22Rv1 (cell line): ENCODE data around the gene IL17RD.

Source experiments
- H3K27ac ChIP-seq: fragments of 450-650 bp; 2 replicates; pipeline ENCODE4 v1.5.1; 2017
- ZFX ChIP-seq: fragments of 450-650 bp; IDR thresholded peaks from 2 replicates; pipeline ENCODE4 v1.6.1; 2017; ENCODE audit warnings: antibody characterized with exemption, borderline replicate concordance
- TF ChIP-seq, protein P1 (sequence below): fragments of 450-650 bp; IDR thresholded peaks from 2 replicates; pipeline ENCODE4 v1.5.1; 2017; ENCODE audit warnings: mild to moderate bottlenecking

IL17RD gene

GRCh38 chr3:57179580-57180410, 14.6 kb upstream of the IL17RD start:
- no peak for TF ChIP-seq ZFX
- TF ChIP-seq, protein P1, sequence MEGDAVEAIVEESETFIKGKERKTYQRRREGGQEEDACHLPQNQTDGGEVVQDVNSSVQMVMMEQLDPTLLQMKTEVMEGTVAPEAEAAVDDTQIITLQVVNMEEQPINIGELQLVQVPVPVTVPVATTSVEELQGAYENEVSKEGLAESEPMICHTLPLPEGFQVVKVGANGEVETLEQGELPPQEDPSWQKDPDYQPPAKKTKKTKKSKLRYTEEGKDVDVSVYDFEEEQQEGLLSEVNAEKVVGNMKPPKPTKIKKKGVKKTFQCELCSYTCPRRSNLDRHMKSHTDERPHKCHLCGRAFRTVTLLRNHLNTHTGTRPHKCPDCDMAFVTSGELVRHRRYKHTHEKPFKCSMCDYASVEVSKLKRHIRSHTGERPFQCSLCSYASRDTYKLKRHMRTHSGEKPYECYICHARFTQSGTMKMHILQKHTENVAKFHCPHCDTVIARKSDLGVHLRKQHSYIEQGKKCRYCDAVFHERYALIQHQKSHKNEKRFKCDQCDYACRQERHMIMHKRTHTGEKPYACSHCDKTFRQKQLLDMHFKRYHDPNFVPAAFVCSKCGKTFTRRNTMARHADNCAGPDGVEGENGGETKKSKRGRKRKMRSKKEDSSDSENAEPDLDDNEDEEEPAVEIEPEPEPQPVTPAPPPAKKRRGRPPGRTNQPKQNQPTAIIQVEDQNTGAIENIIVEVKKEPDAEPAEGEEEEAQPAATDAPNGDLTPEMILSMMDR, result peak; percentile 52

DNA sequence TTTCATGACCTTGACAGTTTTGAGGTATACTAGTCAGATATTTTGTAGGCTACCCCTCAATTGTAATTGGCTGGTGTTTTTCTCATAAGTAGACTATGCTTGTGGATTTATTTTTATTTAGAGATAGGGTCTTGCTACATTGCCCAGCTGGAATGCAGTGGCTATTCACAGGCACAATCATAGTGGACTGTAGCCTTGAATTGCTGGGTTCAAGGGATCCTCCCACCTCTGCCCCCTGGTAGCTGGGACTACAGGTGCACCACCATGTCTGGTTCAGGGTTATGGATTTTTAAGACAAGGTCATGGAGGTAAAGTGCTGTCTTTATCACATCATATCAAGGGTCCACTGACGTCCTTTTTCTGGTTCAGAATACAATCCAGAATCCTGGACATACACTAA, 10.9 kb upstream of the IL17RD start:
- no peak overlapping the region for H3K27ac ChIP-seq
- no peak for TF ChIP-seq ZFX
- TF ChIP-seq, protein P1, result no peak

More at GRCh38 chr3:57179580-57180410, 14.6 kb upstream of the IL17RD start:
- H3K27ac ChIP-seq, result no peak overlapping the region

DNA sequence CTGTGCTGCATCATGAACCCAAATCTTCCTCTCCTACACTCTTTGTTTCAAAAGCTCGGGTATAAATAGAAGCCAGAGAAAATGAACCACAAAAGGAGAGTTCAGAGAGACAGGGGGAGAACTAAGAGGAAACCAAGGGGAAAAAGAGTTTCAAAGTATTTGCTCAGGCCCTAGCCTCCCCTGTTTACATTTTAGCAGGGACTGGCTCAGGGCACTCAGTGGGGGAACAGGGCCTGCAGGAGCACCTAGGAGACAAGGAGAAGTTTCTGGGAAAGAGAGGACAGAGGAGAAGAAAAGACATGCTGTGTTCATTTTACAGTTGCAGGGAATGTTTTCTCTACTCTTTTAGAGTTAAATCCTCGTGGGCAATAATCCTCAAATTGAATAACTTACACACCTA, 8.5 kb upstream of the IL17RD start:
- TF ChIP-seq, protein P1, result no peak
- no peak for TF ChIP-seq ZFX

GRCh38 chr3:57170946-57171345, 5.8 kb upstream of the IL17RD start:
- H3K27ac ChIP-seq, result no peak overlapping the region
- TF ChIP-seq ZFX, result no peak
- TF ChIP-seq, protein P1, result no peak

More for the DNA sequence above, 8.5 kb upstream of the IL17RD start:
- H3K27ac ChIP-seq, result no peak overlapping the region

DNA sequence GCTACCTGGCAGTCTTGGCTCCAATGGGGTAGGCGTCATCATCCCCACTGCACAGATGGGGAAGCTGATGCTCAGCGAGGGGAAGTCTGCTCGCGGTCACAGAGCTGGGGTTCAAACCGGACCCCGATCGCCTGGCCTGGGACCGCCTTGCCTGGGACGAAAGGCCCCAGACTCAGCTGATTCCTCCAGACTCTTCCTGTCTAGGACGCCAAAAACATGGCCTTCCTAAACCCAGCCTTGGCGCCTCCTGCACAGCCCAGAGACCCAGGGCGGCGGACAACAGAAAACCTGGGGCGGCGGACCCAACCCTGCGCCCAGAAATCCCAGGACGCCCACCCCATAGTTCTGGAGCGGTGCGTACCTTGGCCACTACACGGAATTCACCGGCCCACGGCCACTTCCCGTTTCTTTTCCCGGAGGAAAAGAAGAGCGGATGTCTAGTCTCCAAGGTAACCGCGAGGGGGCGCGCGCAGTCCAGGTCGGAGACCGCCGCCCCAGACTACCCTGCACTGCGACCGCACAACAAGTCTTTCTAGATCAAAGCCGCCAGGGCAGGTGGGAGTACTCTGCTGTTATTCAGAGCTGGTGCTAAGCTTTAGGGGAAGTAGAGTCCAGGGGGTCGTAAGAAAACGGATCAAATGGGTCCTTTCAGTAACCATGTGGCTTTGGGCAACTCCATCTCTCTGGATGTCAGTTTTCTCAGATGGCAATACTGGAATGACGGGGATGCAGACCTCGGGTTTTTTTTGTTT, 4.9 kb upstream of the IL17RD start:
- TF ChIP-seq ZFX, result no peak
- TF ChIP-seq, protein P1, result peak; percentile 98
- no peak overlapping the region for H3K27ac ChIP-seq

- no peak overlapping the region for H3K27ac ChIP-seq
- TF ChIP-seq, protein P1, result no peak
Measured at GRCh38 chr3:57169108-57169507, 4.0 kb upstream of the IL17RD start.

DNA sequence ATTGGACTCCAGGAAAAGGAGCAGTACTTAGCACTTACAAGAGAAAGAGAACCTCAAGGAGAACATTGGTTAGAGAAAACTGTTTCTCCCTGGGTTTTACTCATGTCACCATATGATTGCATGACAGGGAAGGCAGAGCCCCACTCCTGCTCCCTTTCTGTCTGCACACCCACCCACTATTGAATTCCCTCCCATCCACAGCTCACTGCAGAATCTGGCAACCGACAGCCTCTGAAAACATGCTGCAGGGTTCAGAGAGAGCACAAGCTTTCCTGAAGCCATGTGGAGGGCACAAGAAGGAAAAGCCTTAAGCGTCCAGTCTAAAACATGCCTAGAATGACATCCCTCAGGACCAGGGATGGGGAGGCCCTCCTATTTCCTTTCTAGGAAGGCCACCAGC, 3.0 kb upstream of the IL17RD start:
- TF ChIP-seq, protein P1, result no peak
- no peak for TF ChIP-seq ZFX
- H3K27ac ChIP-seq, result no peak overlapping the region
